Left ventricle myocardium inferior (tissue), 1 donor: ENCODE data around the gene GPBP1. TPM values are rescaled to one million over a fixed set of nuclear protein-coding genes. Genes with fewer than 3 reads are reported as not detected.
"Not testable (repeated sequence)": the region's sequence is repeated elsewhere in the genome, so short reads cannot be mapped to it uniquely, and the experiment has no call there.

Source experiments
- DNase-seq: peaks from one replicate; pipeline ENCODE4 v3.0.0-alpha.2; 2020
- H3K27ac ChIP-seq: fragments of 200-600 bp; replicated peaks from 2 replicates; pipeline ENCODE4 v1.8.0; 2021
- H3K27me3 ChIP-seq: fragments of 200-600 bp; 2 replicates; pipeline ENCODE4 v1.8.0; 2021; ENCODE audit warnings: low read depth
- H3K36me3 ChIP-seq: fragments of 200-600 bp; 2 replicates; pipeline ENCODE4 v1.8.0; 2021
- H3K4me1 ChIP-seq: fragments of 200-600 bp; 2 replicates; pipeline ENCODE4 v1.8.0; 2021
- H3K4me3 ChIP-seq: fragments of 200-600 bp; 2 replicates; pipeline ENCODE4 v1.8.0; 2021; ENCODE audit warnings: mild to moderate bottlenecking, moderate library complexity
- H3K9me3 ChIP-seq: fragments of 200-600 bp; replicated peaks from 2 replicates; pipeline ENCODE4 v1.8.0; 2021
- intact Hi-C: fragments of 100-400 bp; cut with micrococcal nuclease; formaldehyde crosslinking; loops from one replicate; pipeline ENCODE4 v1.11.0; 2022
- total RNA-seq: library from RNA; stranded (reverse); fragmentation: NEBNext Ultra II Directional; extraction: Animal tissue kit (Norgen Biotek cat#: 25700); gene quantifications from one replicate; pipeline ENCODE4 v1.2.1, GENCODE V29; 2021
- TF ChIP-seq, protein P1 (sequence below): fragments of 200-600 bp; IDR thresholded peaks from 2 replicates; pipeline ENCODE4 v1.8.0; 2021; ENCODE audit warnings: antibody characterized with exemption, mild to moderate bottlenecking, borderline replicate concordance
- donor health status: DM: no; HTN: yes; CAD: no; lungs with severe emphysema.

Gene GPBP1
- total RNA-seq, 1 donor from 2014 or later, result 47.4 TPM

DNA sequence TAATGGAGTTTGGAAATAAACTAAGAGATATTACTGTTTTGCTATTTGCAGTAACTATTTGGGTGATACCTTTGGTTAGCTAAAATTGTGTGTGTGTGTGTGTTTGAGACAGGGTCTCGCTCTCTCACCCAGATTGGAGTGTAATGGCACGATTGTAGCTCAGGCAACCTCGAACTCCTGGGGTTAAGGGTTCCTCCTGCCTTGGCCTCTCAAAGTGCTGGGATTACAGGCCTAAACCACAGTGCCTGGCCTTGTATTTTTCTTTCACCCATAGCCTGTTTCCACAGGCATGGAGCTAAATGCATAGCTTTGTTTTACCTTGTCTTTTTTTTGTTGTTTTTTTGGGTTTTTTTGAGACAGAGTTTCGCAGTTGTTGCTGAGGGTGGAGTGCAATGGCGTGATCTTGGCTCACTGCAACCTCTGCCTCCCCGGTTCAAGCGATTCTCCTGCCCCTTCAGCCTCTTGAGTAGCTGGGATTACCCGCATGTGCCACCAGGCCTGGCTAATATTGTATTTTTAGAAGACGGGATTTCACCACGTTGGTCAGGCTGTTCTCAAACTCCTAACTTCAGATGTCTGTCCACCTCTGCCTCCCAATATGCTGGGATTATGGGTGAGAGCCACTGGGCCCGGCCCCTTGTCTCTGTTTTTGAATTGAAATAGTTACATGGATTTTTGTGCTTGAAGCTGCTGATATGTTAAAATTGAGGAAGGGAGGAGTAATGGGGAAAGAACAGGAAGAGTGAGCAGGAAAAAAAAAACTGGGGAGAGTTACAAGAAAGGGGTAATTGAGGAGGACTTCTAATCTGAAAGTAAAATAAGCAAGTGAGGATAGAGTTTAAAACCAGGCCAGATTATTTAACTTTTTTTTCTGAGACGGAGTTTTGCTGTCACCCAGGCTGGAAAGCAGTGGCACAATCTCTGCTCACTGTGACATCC lies 5.7 kb downstream of the GPBP1 start:
- peaks cover 4% of the 10 kb centered on the region for H3K9me3 ChIP-seq
- peak overlapping the region; percentile 87 for H3K4me3 ChIP-seq
- peak overlapping the region; percentile 52 for H3K27ac ChIP-seq

DNA sequence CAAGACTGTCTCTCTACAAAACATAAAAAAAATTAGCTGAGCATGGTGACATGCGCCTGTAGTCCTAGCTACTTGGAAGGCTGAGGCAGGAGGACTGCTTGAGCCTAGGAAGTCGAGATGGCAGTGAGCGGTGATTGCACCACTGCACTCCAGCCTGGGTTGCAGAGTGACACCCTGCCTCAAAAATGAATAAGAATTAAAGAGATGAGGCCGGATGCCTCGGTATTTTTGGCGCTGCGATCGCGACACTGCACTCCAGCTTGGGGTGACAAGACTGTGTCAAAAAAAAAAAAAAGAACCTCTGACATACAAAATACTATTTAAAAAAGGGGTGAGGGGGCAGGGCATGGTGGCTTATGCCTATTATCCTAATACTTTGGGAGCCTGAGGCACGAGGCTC lies 7.3 kb downstream of the GPBP1 start:
- TF ChIP-seq, protein P1, sequence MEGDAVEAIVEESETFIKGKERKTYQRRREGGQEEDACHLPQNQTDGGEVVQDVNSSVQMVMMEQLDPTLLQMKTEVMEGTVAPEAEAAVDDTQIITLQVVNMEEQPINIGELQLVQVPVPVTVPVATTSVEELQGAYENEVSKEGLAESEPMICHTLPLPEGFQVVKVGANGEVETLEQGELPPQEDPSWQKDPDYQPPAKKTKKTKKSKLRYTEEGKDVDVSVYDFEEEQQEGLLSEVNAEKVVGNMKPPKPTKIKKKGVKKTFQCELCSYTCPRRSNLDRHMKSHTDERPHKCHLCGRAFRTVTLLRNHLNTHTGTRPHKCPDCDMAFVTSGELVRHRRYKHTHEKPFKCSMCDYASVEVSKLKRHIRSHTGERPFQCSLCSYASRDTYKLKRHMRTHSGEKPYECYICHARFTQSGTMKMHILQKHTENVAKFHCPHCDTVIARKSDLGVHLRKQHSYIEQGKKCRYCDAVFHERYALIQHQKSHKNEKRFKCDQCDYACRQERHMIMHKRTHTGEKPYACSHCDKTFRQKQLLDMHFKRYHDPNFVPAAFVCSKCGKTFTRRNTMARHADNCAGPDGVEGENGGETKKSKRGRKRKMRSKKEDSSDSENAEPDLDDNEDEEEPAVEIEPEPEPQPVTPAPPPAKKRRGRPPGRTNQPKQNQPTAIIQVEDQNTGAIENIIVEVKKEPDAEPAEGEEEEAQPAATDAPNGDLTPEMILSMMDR, result no peak
- peak overlapping the region; percentile 87 for H3K4me3 ChIP-seq
- peaks cover 99% of the 10 kb centered on the region for H3K4me1 ChIP-seq

More for the DNA sequence above, 5.7 kb downstream of the GPBP1 start:
- peaks cover 99% of the 10 kb centered on the region for H3K4me1 ChIP-seq
- DNase-seq, result no peak
- intact Hi-C loops, result no loop called here
- TF ChIP-seq, protein P1, result no peak
- H3K27me3 ChIP-seq, result no peaks in the 10 kb centered on the region
- peaks cover 9% of the 10 kb centered on the region for H3K36me3 ChIP-seq

GRCh38 chr5:57184322-57184721 lies 10.5 kb downstream of the GPBP1 start:
- Histone ChIP-seq H3K27me3 (no peaks in the 10 kb centered on the region), H3K27ac (no peak overlapping the region), H3K4me1 (peaks cover 100% of the 10 kb centered on the region), H3K36me3 (peaks cover 9% of the 10 kb centered on the region), H3K9me3 (peaks cover 4% of the 10 kb centered on the region), H3K4me3 (no peak overlapping the region)
- intact Hi-C loops, result no loop called here
- TF ChIP-seq, protein P1, result no peak
- DNase-seq, result no peak

More for the DNA sequence above, 7.3 kb downstream of the GPBP1 start:
- H3K27me3 ChIP-seq, result no peaks in the 10 kb centered on the region
- intact Hi-C loops, result no loop called here
- H3K36me3 ChIP-seq, result peaks cover 9% of the 10 kb centered on the region
- no peak overlapping the region for H3K27ac ChIP-seq
- DNase-seq, result no peak
- H3K9me3 ChIP-seq, result peaks cover 4% of the 10 kb centered on the region

- intact Hi-C loops, result no loop called here
- Histone ChIP-seq H3K36me3 (peaks cover 9% of the 10 kb centered on the region), H3K27ac (no peak overlapping the region), H3K27me3 (no peaks in the 10 kb centered on the region), H3K9me3 (peaks cover 4% of the 10 kb centered on the region), H3K4me3 (no peak overlapping the region), H3K4me1 (peaks cover 100% of the 10 kb centered on the region)
- TF ChIP-seq, protein P1, result no peak
- no peak for DNase-seq
These were observed 11.5 kb downstream of the GPBP1 start for GRCh38 chr5:57185313-57185712.

DNA sequence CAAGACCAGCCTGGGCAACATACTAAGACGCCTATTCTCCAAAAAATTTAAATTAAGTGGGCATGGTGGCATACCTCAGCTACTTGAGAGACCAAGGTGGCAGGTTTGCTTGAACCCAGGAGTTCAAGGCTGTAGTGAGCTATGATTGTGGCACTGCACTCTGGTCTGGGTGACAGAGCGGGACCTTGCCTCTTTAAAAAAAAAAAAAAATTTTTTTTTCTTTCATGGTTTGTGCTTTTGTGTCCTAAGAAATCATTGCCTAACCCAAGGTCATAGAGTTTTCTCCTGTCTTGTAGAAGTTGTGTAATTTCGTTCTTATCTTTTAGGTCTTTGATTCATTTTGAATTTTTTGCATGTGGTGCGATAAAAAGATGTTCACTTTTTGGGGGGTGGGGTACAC lies 12.3 kb downstream of the GPBP1 start:
- Histone ChIP-seq H3K4me3 (no peak overlapping the region), H3K27ac (no peak overlapping the region), H3K9me3 (peaks cover 4% of the 10 kb centered on the region), H3K4me1 (peaks cover 98% of the 10 kb centered on the region), H3K36me3 (peaks cover 9% of the 10 kb centered on the region), H3K27me3 (no peaks in the 10 kb centered on the region)
- intact Hi-C loops, result no loop called here
- no peak for DNase-seq
- TF ChIP-seq, protein P1, result no peak

- H3K27me3 ChIP-seq, H3K4me3 ChIP-seq, DNase-seq, H3K27ac ChIP-seq, intact Hi-C loops, H3K36me3 ChIP-seq, H3K9me3 ChIP-seq: not testable (repeated sequence)
- peaks cover 80% of the 10 kb centered on the region for H3K4me1 ChIP-seq
These were observed 14.1 kb downstream of the GPBP1 start for GRCh38 chr5:57187977-57188376.
